ENCODE data around the gene SUPT5H.

The SUPT5H gene

GRCh38 chr19:39479916-39480315 is 34.5 kb downstream of the SUPT5H start:
- no peak for TF ChIP-seq CTCF (IDR thresholded peaks at IDR 0.05; ENCODE audit: borderline replicate concordance, insufficient read depth, low read depth, low read length)
- no peak overlapping the region for H3K4me3 ChIP-seq (ENCODE audit: low read depth, low read length)

GRCh38 chr19:39480337-39481228 is 35.2 kb downstream of the SUPT5H start, which contains the start of gene TIMM50:
TSS of gene TIMM50 (plus strand) at chr19:39480838. CDS start at chr19:39480854, 16 bp downstream.
- peak within 1 kb of the TSS; percentile 75 for H3K4me3 ChIP-seq (ENCODE audit: low read depth, low read length)

GRCh38 chr19:39481229-39481545 is 35.8 kb downstream of the SUPT5H start:
- no peak for TF ChIP-seq CTCF (IDR thresholded peaks at IDR 0.05; ENCODE audit: borderline replicate concordance, insufficient read depth, low read depth, low read length)
- peak overlapping the region; percentile 75 for H3K4me3 ChIP-seq (ENCODE audit: low read depth, low read length)

More at GRCh38 chr19:39480337-39481228, 35.2 kb downstream of the SUPT5H start, which contains the start of gene TIMM50:
- no peak for TF ChIP-seq CTCF (IDR thresholded peaks at IDR 0.05; ENCODE audit: borderline replicate concordance, insufficient read depth, low read depth, low read length)

GRCh38 chr19:39481676-39482075 is 36.3 kb downstream of the SUPT5H start:
- peak overlapping the region; percentile 75 for H3K4me3 ChIP-seq (ENCODE audit: low read depth, low read length)
- TF ChIP-seq CTCF (IDR thresholded peaks at IDR 0.05; ENCODE audit: borderline replicate concordance, insufficient read depth, low read depth, low read length) = no peak

GRCh38 chr19:39483141-39483540 is 37.8 kb downstream of the SUPT5H start:
- no peak for TF ChIP-seq CTCF (IDR thresholded peaks at IDR 0.05; ENCODE audit: borderline replicate concordance, insufficient read depth, low read depth, low read length)
- H3K4me3 ChIP-seq (ENCODE audit: low read depth, low read length) = no peak overlapping the region

GRCh38 chr19:39489756-39490155 is 44.4 kb downstream of the SUPT5H start:
- TF ChIP-seq CTCF (IDR thresholded peaks at IDR 0.05; ENCODE audit: borderline replicate concordance, insufficient read depth, low read depth, low read length) = no peak
- H3K4me3 ChIP-seq (ENCODE audit: low read depth, low read length) = no peak overlapping the region

GRCh38 chr19:39492225-39492624 is 46.8 kb downstream of the SUPT5H start:
- TF ChIP-seq CTCF (IDR thresholded peaks at IDR 0.05; ENCODE audit: borderline replicate concordance, insufficient read depth, low read depth, low read length) = no peak

More at GRCh38 chr19:39492225-39492624, 46.8 kb downstream of the SUPT5H start:
- H3K4me3 ChIP-seq (ENCODE audit: low read depth, low read length) = no peak overlapping the region

All from GM12875 (cell line).